Psoas muscle (tissue), 8 donors: ENCODE measurements around the gene MBNL2. TPM values are rescaled to one million over a fixed set of nuclear protein-coding genes. Genes with fewer than 3 reads are reported as not detected.

Source experiments
- ATAC-seq, 4 donors: fragments of 200-7000 bp; cut with Tn5 transposase; one replicate each; pipeline ENCODE4 v1.9.1; 2020; ENCODE audit warnings: moderate library complexity in 3 of 4, mild to moderate bottlenecking in 2 of 4
- DNase-seq, 2 donors: peaks; one replicate each; pipeline ENCODE4 v3.0.0-alpha.2; 2020
- H3K27ac ChIP-seq: fragments of 200-600 bp; one replicate; pipeline ENCODE4 v1.8.0; 2022
- H3K27me3 ChIP-seq, 3 donors: fragments of 200-600 bp in 1 of 3; one replicate each; pipeline versions ENCODE4 v1.6.1 to v1.8.0; 2013 to 2022; ENCODE audit warnings: low read length in 2 of 3, mild to moderate bottlenecking in 2 of 3, moderate library complexity in 1 of 3; ENCODE audit not compliant: insufficient read depth in 3 of 3
- H3K36me3 ChIP-seq, 2 donors: fragments of 200-600 bp in 1 of 2; one replicate each; pipeline versions ENCODE4 v1.6.1 to v1.8.0; 2013 to 2022; ENCODE audit warnings: low read depth in 1 of 2, mild to moderate bottlenecking in 1 of 2, moderate library complexity in 1 of 2; ENCODE audit not compliant: insufficient read depth in 1 of 2
- H3K4me1 ChIP-seq: fragments of 200-600 bp; one replicate; pipeline ENCODE4 v1.8.0; 2022
- H3K4me3 ChIP-seq: fragments of 200-600 bp; one replicate; pipeline ENCODE4 v1.8.0; 2022; ENCODE audit warnings: mild to moderate bottlenecking
- H3K9me3 ChIP-seq: fragments of 200-600 bp; one replicate; pipeline ENCODE4 v1.8.0; 2022
- WGBS, 3 donors: extraction: QIAGEN DNeasy Blood & Tissue Kit; methylation state at CpG; one replicate each; pipeline versions ENCODE4 v1.1.6 to v1.1.7; 2013; 5-methylcytosine and 5-hydroxymethylcytosine counted together
- intact Hi-C, 2 donors: fragments of 100-400 bp; cut with DNase I; formaldehyde crosslinking; loops; one replicate each; pipeline versions ENCODE4 v1.11.0 to v1.14.2; 2022
- polyA plus RNA-seq, 3 donors: library from polyadenylated mRNA; stranded (reverse); fragments of 200-250 nt; gene quantifications; one replicate each; pipeline ENCODE4 v1.2.3, GENCODE V29; 2013
- total RNA-seq, 4 donors: library from RNA; stranded (reverse); fragmentation: NEBNext Ultra II Directional in 2 of 4; extraction: Animal tissue kit (Norgen Biotek cat#: 25700) in 2 of 4; gene quantifications; one replicate each; pipeline versions ENCODE4 v1.2.1 to v1.2.4, GENCODE V29; 2021 to 2023
- TF ChIP-seq, protein P1 (sequence below): fragments of 200-600 bp; IDR thresholded peaks from one replicate; pipeline ENCODE4 v1.8.0; 2022; ENCODE audit warnings: antibody characterized with exemption
- donor health status: healthy with polysubstance abuse.
- donor health status: DM: no; HTN: no; CAD: no; lungs with moderate emphysema.
- donor health status: Bipolar disorder and iron deficiency.
- donor health status: healthy.
- donor health status: DM: yes; HTN: yes; CAD: no.
- donor health status: DM: no; HTN: no; CAD: no.
- donor health status: DM: no; HTN: no; CAD: no.
- donor health status: DM: yes; HTN: yes; CAD: no.

MBNL2 gene
- total and polyA plus RNA-seq, 7 donors, result 13.3 to 93.1 (median 61.9) TPM

DNA sequence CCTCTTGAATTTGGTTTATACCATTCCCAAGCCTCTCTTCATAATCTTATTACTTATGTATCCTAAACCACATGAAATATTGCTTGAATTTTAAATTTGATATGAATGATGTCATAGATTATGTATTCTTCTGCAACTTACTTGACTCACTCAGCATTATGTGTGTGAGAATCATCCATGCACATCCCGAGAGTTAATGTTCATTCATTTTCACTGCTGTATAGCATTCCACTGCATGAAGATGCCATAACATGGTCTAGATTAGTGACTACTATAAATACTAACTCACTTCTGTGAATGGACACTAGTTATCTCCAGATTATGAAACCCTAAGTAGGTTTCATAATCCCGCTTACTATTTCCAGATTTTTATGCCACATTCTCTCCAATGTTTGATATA is 186.8 kb downstream of the MBNL2 start:
- Histone ChIP-seq H3K4me1 (peaks cover 6% of the 10 kb centered on the region), H3K36me3 (no peaks in the 10 kb centered on the region), H3K27ac (no peak overlapping the region), H3K27me3 (no peaks in the 10 kb centered on the region), H3K4me3 (no peak overlapping the region), H3K9me3 (no peaks in the 10 kb centered on the region)
- 95 to 96% (median 96%) methylated on average over 2 of the region's 2 CpGs for WGBS, 3 donors
- intact Hi-C loops, result no loop called here
- DNase-seq (no peak), ATAC-seq (no peak)
- TF ChIP-seq, protein P1, sequence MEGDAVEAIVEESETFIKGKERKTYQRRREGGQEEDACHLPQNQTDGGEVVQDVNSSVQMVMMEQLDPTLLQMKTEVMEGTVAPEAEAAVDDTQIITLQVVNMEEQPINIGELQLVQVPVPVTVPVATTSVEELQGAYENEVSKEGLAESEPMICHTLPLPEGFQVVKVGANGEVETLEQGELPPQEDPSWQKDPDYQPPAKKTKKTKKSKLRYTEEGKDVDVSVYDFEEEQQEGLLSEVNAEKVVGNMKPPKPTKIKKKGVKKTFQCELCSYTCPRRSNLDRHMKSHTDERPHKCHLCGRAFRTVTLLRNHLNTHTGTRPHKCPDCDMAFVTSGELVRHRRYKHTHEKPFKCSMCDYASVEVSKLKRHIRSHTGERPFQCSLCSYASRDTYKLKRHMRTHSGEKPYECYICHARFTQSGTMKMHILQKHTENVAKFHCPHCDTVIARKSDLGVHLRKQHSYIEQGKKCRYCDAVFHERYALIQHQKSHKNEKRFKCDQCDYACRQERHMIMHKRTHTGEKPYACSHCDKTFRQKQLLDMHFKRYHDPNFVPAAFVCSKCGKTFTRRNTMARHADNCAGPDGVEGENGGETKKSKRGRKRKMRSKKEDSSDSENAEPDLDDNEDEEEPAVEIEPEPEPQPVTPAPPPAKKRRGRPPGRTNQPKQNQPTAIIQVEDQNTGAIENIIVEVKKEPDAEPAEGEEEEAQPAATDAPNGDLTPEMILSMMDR, result no peak

DNA sequence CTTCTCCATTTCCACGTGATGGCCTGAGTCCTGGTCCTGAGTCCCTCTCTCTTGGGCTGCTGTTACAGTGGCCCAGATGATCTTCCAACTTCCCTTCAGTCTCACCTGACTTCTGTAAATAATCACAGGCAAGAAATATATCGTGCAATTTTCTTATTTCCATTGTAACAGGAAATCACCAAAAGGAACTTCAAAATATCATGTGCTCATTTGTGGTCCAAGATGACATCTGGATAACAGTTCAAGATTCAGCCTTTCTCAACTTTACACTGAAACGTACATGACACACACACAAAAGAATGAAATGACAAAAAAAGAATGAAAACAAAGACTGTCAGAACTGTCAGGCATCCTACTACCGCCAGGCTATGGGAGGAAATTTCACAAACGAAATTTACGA is 189.9 kb downstream of the MBNL2 start:
- H3K27ac ChIP-seq, result no peak overlapping the region

DNA sequence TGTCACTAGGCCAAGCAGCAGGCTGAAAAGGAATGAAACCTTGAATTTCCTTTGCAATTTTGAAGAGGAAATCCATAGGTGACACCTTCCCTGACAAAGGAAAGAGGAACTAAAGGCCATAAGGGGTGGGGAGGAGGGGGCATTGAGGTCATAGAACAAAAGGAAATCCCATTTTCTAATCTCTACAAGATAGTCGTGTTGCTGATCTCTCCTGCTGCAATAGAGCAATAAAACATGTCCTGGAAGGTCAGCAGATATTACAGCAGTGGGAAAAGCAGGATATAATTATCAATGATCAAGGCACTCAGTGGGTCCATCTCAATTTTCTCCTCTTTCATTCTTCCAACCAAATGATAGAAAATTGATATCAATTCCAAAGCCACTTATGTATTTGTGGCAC is 191.6 kb downstream of the MBNL2 start:
- H3K27me3 ChIP-seq, result no peaks in the 10 kb centered on the region
- no peaks in the 10 kb centered on the region for H3K36me3 ChIP-seq
- intact Hi-C loops, result no loop called here
- H3K4me1 ChIP-seq, result no peaks in the 10 kb centered on the region
- no peak overlapping the region for H3K4me3 ChIP-seq
- WGBS, 3 donors, result 56 to 61% (median 57%) methylated on average over 1 of the region's 1 CpG
- H3K9me3 ChIP-seq, result no peaks in the 10 kb centered on the region
- ATAC-seq (no peak), DNase-seq (no peak)
- H3K27ac ChIP-seq, result no peak overlapping the region
- TF ChIP-seq, protein P1, result no peak

More for the DNA sequence above, 189.9 kb downstream of the MBNL2 start:
- TF ChIP-seq, protein P1, result no peak
- H3K4me1 ChIP-seq, result no peaks in the 10 kb centered on the region
- no peaks in the 10 kb centered on the region for H3K36me3 ChIP-seq
- intact Hi-C loops, result no loop called here
- 74 to 81% (median 76%) methylated on average over 6 of the region's 6 CpGs for WGBS, 3 donors
- H3K27me3 ChIP-seq, result no peaks in the 10 kb centered on the region
- DNase-seq (no peak), ATAC-seq (no peak)
- H3K9me3 ChIP-seq, result no peaks in the 10 kb centered on the region
- H3K4me3 ChIP-seq, result no peak overlapping the region

DNA sequence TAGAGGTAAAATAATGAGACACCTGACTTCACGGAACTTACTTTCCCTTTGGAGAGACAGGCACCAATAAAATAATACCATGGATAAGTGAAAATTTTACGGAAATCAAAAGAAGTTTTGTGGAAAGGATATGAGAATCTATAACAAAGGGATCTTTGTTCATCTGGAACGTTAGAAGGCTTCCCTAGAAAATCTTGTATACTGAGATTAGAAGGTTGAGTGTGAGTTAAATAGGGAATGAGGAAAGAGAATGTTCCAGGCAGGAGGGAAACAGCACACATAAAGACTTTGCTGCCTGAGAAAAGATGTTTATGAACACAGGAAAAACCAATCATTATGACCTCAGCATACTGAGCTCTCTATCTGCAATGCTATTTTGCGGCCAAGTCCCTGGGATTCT is 192.3 kb downstream of the MBNL2 start:
- H3K36me3 ChIP-seq, result no peaks in the 10 kb centered on the region
- H3K27ac ChIP-seq, result no peak overlapping the region
- H3K27me3 ChIP-seq, result no peaks in the 10 kb centered on the region
- H3K9me3 ChIP-seq, result no peaks in the 10 kb centered on the region
- DNase-seq (no peak), ATAC-seq (no peak)
- no peaks in the 10 kb centered on the region for H3K4me1 ChIP-seq
- intact Hi-C loops, result no loop called here
- no peak overlapping the region for H3K4me3 ChIP-seq
- WGBS, 3 donors, result 40 to 51% (median 49%) methylated on average over 4 of the region's 4 CpGs
- TF ChIP-seq, protein P1, result no peak

DNA sequence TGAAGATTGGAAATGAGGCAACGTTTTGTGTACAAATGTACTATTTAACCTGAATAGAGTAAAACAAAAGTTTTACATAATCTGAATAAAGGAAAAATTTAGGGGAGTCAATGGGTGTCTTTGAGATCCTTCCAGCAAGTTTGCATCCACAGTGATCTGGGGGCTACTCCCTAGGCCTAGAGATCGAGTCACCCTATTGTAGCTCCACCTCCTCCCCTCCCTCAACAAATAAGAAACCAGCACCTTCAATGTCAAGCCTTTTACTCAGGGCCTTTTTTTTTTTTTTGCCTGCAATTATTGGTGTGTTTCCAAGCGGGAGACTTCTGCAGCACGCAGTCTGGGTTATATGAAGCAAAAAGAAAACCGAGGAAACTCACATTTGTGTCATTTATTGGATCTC is 195.6 kb downstream of the MBNL2 start:
- Histone ChIP-seq H3K4me3 (no peak overlapping the region), H3K9me3 (no peaks in the 10 kb centered on the region), H3K27me3 (no peaks in the 10 kb centered on the region), H3K4me1 (peaks cover 8% of the 10 kb centered on the region), H3K27ac (no peak overlapping the region), H3K36me3 (no peaks in the 10 kb centered on the region)
- ATAC-seq, result no peak
- TF ChIP-seq, protein P1, result no peak
- intact Hi-C loops, result no loop called here
- 76 to 83% (median 80%) methylated on average over 5 of the region's 5 CpGs for WGBS, 3 donors
- DNase-seq, result no peak
